Inferior parietal cortex (tissue), 1 donor: ENCODE data around the gene RIMBP3B.
"Not testable (repeated sequence)": the region's sequence is repeated elsewhere in the genome, so short reads cannot be mapped to it uniquely, and the experiment has no call there.

Experiments used
- DNase-seq: peaks from one replicate; pipeline ENCODE4 v3.0.0-alpha.2; 2016; ENCODE audit errors: extremely low spot score

The RIMBP3B gene

GRCh38 chr22:21417853-21418252, 34.3 kb downstream of the RIMBP3B start:
- not testable (repeated sequence) for DNase-seq

GRCh38 chr22:21418974-21419638, 35.6 kb downstream of the RIMBP3B start:
- DNase-seq: not testable (repeated sequence)

- DNase-seq: not testable (repeated sequence)
Measured at GRCh38 chr22:21420180-21420763, 36.7 kb downstream of the RIMBP3B start.

- not testable (repeated sequence) for DNase-seq
Measured at GRCh38 chr22:21424084-21424709, 40.6 kb downstream of the RIMBP3B start.

- DNase-seq: not testable (repeated sequence)
Measured at GRCh38 chr22:21434378-21435233, 51.1 kb downstream of the RIMBP3B start.

- not testable (repeated sequence) for DNase-seq
Measured at GRCh38 chr22:21435998-21436810, 52.7 kb downstream of the RIMBP3B start.

- DNase-seq: not testable (repeated sequence)
Measured at GRCh38 chr22:21438013-21438412, 54.5 kb downstream of the RIMBP3B start.
